NCI-H345 treated with DMSO at 0.1 percent for 48 hours (cell line): ENCODE measurements around the gene OGT.
"Not testable (repeated sequence)": the region's sequence is repeated elsewhere in the genome, so short reads cannot be mapped to it uniquely, and the experiment has no call there.

Experiments
- DNase-seq: peaks from one replicate; lab custom pipeline; 2025; ENCODE audit not compliant: unreplicated experiment; lab: John Stamatoyannopoulos, UW

The OGT gene

DNA sequence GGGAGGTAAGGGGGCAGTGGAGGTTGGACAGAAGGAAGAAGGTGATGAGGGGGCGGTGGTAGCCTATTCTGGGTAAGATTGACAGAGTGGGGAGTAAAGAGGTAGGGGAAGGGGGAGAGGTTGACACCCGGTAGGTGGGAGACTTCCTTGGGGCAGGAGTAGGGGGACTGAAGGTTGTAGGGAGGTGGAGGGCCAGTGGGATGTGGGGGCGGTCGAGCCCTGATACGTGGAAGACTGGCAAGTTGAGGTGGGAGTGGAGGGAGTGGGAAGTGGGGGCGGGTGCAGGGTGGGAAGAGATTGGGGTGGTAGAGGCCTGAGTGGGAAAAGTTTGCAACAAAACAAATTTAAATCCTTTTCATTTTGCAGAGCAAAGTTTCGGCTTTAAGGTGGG, 47.1 kb downstream of the OGT start:
- DNase-seq: no peak

DNA sequence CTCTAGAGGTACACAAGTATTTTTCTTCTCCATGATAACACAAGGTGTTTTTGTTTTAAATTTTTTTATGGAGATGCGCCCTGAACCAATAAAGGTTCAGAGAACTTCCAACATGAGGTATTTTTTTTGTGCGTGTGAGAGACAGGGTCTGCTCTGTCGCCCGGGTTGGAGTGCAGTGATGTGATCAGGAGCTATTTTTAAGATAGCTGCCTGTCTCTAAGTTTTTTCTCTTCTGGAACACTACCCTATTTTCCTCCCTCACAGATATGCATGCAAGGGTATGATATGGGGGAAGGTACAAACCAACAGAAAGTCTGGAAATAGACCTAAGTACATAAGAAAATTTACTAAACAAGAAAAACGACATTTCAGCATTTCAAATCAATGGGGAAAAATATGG, 48.3 kb downstream of the OGT start:
- DNase-seq: no peak

- DNase-seq: no peak
These were observed 54.0 kb downstream of the OGT start for GRCh38 chrX:71586929-71587328.

DNA sequence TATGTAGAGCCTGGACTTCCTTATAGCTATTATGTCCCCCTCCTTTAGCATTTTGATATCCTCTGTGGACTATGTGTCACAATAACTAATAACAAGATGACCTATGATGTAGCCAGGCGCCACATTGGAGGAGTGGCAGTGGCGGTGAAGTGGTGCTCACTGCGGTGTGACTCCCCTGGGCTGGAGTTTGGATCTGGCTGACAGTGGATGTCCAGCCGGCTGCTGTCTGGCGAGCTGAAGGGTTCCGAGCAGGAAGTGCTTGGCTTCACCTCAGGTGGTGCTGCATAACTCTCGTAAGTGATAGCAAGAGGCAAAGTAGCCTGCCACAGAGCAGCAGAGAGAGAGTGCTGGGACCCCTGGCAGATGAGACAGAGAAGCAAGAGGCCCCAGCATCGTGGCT, 60.3 kb downstream of the OGT start:
- not testable (repeated sequence) for DNase-seq

- DNase-seq: no peak
These were observed 67.1 kb downstream of the OGT start for GRCh38 chrX:71599965-71600364.

DNA sequence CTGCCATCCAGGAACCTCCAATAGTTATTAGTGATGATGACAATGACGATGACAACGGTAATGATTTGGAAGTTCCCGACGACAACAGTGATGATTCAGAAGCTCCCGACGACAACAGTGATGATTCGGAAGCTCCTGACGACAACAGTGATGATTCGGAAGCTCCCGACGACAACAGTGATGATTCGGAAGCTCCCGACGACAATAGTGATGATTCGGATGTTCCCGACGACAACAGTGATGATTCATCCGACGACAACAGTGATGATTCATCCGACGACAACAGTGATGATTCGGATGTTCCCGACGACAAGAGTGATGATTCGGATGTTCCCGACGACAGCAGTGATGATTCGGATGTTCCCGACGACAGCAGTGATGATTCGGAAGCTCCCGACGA, 70.7 kb downstream of the OGT start:
- no peak for DNase-seq

- DNase-seq: no peak
These were observed 71.2 kb downstream of the OGT start for GRCh38 chrX:71604141-71604540.

GRCh38 chrX:71604796-71605568, 72.1 kb downstream of the OGT start:
- DNase-seq: no peak

- no peak for DNase-seq
These were observed 73.8 kb downstream of the OGT start for GRCh38 chrX:71606536-71607216.

- no peak for DNase-seq
These were observed 74.6 kb downstream of the OGT start for GRCh38 chrX:71607488-71607887.

GRCh38 chrX:71609095-71609750, 76.3 kb downstream of the OGT start:
- DNase-seq: no peak

DNA sequence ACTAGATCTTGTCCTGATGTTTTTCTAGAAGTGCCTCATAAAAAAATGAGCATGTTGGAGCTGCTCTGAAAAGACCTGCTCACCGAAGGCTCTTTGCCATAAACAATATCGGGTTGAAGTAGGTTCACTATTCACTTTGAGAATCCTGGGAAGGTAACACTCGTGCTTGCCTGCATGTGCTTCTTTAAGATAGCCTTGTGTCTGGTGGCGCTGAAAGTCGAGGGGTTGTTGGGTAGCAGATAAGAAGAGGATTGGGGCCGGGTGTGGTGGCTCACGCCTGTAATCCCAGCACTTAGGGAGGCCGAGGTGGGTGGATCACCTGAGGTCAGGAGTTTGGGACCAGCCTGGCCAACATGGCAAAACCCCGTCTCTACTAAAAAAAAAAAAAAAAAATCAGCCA, 78.8 kb downstream of the OGT start:
- DNase-seq: not testable (repeated sequence)

- no peak for DNase-seq
These were observed 79.4 kb downstream of the OGT start for GRCh38 chrX:71612256-71612655.

GRCh38 chrX:71615056-71615455, 82.2 kb downstream of the OGT start:
- no peak for DNase-seq

DNA sequence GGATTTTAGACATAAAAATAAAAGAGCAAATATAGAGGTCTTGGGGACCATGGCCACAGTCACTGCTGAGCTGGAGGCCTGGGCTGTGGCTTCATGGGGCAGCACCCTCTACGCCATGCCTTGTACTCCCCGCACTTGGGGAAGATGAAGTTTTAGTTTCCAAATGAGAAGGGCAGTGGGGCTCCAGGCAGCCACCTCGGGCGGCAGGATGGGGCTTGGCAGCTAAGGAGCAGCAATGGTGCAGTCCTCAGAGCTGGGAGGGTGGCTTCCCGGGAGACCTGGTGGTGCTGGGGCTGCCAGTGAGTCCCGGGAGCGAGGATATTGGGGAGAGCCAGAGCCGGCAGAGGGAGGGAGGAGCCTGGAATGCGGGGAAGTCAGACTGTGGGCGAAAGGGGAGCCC, 83.0 kb downstream of the OGT start:
- no peak for DNase-seq

- DNase-seq: no peak
These were observed 84.0 kb downstream of the OGT start for GRCh38 chrX:71616672-71617529.

DNA sequence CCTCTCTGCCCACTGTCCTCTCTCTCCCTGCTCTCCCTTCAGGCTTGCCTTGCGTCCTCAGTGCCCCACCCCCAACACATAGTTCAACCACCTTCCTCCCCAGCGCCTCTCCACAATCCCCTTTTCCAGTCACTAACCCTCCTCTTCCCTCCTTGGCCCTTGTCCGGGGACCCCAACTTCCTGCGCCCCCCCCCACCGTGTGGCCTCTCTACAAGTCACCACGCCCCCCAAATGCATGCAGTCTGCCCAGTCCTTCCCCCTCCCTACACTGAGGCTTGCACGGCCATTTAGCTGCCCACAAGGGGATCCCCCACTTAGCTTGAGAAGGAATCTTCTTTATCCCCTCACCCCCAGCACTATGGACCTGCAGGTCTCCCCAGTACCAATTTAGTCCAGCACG, 84.8 kb downstream of the OGT start:
- no peak for DNase-seq

GRCh38 chrX:71618303-71618721, 85.4 kb downstream of the OGT start, which contains the start of gene CXCR3:
Gene CXCR3 (minus strand): TSS chrX:71618511. CDS start chrX:71618449, 62 bp downstream.
- DNase-seq: no peak

DNA sequence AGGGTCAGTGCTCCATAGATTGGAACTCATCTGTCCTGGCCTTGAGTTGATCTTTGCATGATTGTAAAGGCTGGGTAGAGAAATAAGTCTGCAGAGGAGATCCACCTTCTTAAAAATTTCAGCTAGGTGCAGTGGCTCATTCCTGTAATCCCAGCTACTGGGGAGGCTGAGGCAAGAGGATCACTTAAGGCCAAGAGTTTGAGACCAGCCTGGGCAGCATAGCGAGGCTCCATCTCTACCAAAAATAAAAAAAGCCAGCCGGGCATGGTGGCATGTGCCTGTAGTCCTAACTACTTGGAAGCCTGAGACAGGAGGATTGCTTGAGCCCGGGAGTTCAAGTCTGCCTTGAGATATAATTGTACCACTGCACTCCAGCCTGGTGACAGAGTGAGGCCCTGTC, 85.9 kb downstream of the OGT start:
- no peak for DNase-seq

- no peak for DNase-seq
These were observed 86.3 kb downstream of the OGT start for GRCh38 chrX:71619193-71619592.

GRCh38 chrX:71619986-71620385, 87.1 kb downstream of the OGT start:
- no peak for DNase-seq
